NCI-H128 (cell line): ENCODE results near the gene PEX10.
"Not testable (repeated sequence)": the region's sequence is repeated elsewhere in the genome, so short reads cannot be mapped to it uniquely, and the experiment has no call there.

Source experiments
- DNase-seq: peaks from one replicate; lab custom pipeline; 2025; ENCODE audit not compliant: unreplicated experiment; lab: John Stamatoyannopoulos, UW

PEX10 gene

GRCh38 chr1:2443277-2444137, 31.1 kb upstream of the PEX10 start:
- DNase-seq = no peak

- DNase-seq = no peak
Measured at GRCh38 chr1:2442661-2443060, 30.3 kb upstream of the PEX10 start.

- no peak for DNase-seq
Measured at GRCh38 chr1:2441746-2442145, 29.4 kb upstream of the PEX10 start.

- DNase-seq = not testable (repeated sequence)
Measured at GRCh38 chr1:2440346-2440745, 28.0 kb upstream of the PEX10 start.

- no peak for DNase-seq
Measured at GRCh38 chr1:2439369-2439768, 27.0 kb upstream of the PEX10 start.

- DNase-seq = no peak
Measured at GRCh38 chr1:2438641-2439040, 26.3 kb upstream of the PEX10 start.

- DNase-seq = no peak
Measured at GRCh38 chr1:2438038-2438437, 25.7 kb upstream of the PEX10 start.

- DNase-seq = no peak
Measured at GRCh38 chr1:2437617-2438016, 25.3 kb upstream of the PEX10 start.

- no peak for DNase-seq
Measured at GRCh38 chr1:2436876-2437275, 24.5 kb upstream of the PEX10 start.

- DNase-seq = no peak
Measured at GRCh38 chr1:2435746-2436355, 23.5 kb upstream of the PEX10 start.

- no peak for DNase-seq
Measured at GRCh38 chr1:2435091-2435490, 22.7 kb upstream of the PEX10 start.

- DNase-seq = no peak
Measured at GRCh38 chr1:2433936-2434655, 21.7 kb upstream of the PEX10 start.

GRCh38 chr1:2433196-2433595, 20.8 kb upstream of the PEX10 start:
- DNase-seq = no peak

- DNase-seq = no peak
Measured at GRCh38 chr1:2432441-2432844, 20.1 kb upstream of the PEX10 start.

- DNase-seq = no peak
Measured at GRCh38 chr1:2431518-2431917, 19.2 kb upstream of the PEX10 start.

- no peak for DNase-seq
Measured at GRCh38 chr1:2431103-2431502, 18.7 kb upstream of the PEX10 start.

GRCh38 chr1:2430592-2430973, 18.2 kb upstream of the PEX10 start:
- no peak for DNase-seq

- DNase-seq = no peak
Measured at GRCh38 chr1:2429780-2430591, 17.6 kb upstream of the PEX10 start.

GRCh38 chr1:2428490-2428889, 16.1 kb upstream of the PEX10 start:
- no peak for DNase-seq

GRCh38 chr1:2427976-2428375, 15.6 kb upstream of the PEX10 start:
- no peak for DNase-seq

- DNase-seq = no peak
Measured at GRCh38 chr1:2427051-2427450, 14.7 kb upstream of the PEX10 start.
